ENCODE data around the gene SMIM17.

DNA sequence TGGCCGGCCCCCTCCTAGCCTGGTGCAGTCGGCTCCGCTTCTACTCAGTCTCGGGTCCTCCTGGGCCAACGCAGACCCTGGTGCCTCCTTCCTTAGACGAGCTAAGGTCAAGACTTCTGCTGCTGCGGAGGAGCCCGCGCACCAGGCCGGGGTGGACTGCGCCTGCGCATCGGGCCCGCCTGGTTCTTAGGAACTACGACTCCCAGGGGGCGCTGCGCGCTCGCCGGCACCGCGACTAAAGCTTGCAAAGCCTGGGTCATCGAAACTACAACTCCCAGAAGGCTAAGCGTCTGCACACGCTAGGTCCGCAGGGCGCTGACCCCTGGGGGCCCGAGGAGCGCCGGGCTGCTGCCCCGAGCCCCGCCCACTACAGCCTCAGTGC is 28.6 kb downstream of the SMIM17 start, which contains the start of gene ZNF835:
- TF ChIP-seq TARDBP (IDR thresholded peaks at IDR 0.05) (no peak), ZNF384 (IDR thresholded peaks at IDR 0.05) (no peak), SP1 (IDR thresholded peaks at IDR 0.05) (no peak), SUZ12 (IDR thresholded peaks at IDR 0.05) (no peak), BHLHE40 (IDR thresholded peaks at IDR 0.05; ENCODE audit: borderline replicate concordance) (no peak), FOXK2 (IDR thresholded peaks at IDR 0.05) (no peak)

Data from HEK293T (cell line).